ENCODE measurements around the gene KDM2B. TPM values are rescaled to one million over a fixed set of nuclear protein-coding genes. Genes with fewer than 3 reads are reported as not detected.

The KDM2B gene
- total and polyA plus RNA-seq, 2 of the 8 experiments (the other 6 are each of a cell fraction or from before 2014, with no cell fraction given) = 111 to 162 TPM

DNA sequence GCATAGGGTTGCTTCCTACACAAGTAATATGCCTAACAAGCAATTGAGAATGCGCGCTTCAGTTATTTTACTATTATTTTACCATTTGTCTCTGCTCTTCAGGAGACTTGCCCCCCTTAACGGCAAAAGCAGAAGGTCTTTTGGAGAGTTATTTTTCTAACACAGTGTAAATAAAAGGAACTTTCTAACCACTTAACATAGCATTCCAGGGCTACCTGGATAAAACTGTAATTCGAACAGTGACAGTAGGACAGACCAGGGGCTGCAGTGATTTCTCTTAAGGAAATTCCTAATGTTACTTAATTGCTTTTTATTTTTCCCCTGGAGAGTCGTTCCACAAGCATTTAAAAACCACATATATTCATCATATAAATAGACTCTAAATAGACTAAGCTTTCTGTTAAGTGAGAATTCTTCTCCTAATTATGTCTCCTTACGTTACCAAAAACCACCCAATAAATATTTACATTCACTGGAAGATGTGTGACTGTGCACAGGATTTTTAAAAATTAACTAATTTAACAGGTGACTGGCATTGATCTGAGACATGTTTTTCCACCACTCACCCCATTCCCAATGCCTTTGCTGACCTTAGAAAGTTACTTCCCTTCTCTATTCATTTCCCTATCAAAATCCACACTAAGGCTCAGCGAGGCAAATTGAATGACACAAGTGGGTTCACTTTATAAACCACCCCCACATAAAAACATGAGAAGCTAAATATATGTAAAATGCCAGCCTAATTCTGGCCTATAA, 108.5 kb downstream of the KDM2B start (continued):
- no peak for TF ChIP-seq JUND (IDR thresholded peaks at IDR 0.05; ENCODE audit: low read length)
